GOT3 (cell line): ENCODE data around the gene CCND1.

ENCODE experiments used
- DNase-seq: peaks from one replicate; lab custom pipeline; 2025; ENCODE audit warnings: mixed read lengths; lab: John Stamatoyannopoulos, UW

CCND1 gene

DNA sequence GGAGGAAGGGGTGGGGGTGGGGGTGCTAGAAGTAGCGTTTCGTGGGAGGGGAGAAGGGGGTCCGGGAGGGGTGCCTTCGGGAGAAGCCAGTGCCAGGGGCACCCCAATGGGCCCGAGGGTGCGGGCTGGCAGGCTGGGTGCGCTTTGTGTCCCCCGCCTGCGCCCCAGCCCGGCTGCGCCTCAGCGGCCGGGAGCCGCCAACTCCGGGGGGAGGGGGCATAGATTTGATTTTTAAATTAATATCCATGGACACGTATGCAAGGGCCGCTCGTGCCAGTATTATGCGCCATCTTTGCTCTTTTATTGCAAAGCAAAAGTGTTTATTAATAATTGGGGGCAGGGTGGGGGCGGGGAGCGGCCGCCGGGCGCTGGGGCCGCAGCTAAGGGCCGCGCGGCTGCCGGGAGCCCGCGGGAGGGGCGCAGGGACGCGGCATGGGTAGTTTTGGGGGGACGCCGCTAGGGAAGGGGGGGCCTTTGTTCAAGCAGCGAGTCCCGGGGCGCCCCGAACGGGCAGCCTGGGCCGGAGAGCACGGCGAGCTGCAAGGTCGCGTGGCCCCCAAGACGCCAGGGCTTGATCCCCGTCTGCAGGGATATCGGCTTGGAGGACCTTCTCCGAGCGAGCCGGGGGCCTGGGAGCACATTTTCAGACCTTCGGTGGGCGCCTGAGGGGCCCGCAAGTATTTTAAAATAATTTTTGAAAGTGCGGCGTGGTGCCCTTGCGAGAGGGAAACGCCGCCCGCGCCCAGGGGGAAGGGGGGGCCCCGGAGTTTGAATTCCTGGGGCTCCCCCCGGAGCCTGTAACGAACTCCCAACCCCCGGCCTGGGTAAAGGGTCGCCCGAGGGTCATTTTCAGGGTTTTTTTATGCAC is 959 bp downstream of the CCND1 start:
- DNase-seq: no peak

DNA sequence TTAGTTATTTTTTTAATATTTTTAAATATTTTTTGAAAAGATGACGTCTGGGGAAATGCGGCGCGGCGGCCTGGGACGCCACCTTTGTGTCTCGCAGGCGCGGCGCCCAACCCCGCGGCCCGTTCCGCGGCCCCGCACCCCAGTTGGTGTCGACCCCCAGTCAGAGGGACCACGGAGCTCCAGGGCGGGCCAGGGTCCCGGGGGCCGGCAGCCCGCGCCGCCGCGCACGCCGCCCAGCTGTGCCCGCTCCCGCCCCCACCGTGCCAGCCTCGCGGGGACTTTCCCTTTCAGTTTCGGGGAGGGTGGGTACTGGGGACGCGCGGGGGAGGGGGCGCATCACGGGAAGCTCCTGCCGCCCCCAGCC is 1.6 kb downstream of the CCND1 start:
- DNase-seq: no peak

DNA sequence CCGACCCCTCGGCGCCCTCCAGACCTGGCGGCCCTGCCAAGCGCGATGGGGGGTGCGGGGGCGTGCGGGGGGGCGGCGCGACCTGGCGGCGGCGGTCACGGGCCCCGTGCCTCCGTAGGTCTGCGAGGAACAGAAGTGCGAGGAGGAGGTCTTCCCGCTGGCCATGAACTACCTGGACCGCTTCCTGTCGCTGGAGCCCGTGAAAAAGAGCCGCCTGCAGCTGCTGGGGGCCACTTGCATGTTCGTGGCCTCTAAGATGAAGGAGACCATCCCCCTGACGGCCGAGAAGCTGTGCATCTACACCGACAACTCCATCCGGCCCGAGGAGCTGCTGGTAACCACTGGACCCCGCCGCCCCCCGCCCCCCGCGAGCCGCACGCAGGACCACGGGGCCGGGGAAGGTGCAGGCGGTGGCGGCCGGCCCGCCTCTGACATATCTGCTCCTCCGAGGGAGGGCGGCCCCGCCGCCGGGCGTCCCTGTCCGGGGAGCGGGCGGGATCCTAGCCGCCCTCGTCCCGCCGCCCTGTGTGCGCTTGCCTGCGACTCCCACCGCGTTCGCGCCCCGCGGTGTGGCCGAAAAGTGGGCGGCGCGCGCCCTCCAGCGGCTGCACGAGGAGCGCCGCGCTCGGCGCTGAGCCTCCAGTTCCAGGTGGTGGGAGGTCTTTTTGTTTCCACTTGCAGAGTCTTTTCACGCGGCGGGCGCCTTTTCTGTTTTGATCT is 2.1 kb downstream of the CCND1 start:
- DNase-seq: peak; percentile 54

DNA sequence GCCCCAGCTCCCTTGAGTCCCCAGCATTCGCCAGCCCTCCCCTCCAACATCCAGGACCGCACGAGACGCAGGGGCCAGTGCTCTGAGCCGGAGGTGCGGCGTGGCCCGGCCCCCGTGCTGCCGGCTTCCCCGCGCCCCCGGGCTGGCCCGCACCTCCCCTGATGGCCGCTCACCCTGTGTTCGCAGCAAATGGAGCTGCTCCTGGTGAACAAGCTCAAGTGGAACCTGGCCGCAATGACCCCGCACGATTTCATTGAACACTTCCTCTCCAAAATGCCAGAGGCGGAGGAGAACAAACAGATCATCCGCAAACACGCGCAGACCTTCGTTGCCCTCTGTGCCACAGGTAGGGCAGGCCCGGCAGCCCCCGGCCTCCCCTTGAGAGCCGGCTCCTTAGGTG is 2.7 kb downstream of the CCND1 start:
- no peak for DNase-seq

DNA sequence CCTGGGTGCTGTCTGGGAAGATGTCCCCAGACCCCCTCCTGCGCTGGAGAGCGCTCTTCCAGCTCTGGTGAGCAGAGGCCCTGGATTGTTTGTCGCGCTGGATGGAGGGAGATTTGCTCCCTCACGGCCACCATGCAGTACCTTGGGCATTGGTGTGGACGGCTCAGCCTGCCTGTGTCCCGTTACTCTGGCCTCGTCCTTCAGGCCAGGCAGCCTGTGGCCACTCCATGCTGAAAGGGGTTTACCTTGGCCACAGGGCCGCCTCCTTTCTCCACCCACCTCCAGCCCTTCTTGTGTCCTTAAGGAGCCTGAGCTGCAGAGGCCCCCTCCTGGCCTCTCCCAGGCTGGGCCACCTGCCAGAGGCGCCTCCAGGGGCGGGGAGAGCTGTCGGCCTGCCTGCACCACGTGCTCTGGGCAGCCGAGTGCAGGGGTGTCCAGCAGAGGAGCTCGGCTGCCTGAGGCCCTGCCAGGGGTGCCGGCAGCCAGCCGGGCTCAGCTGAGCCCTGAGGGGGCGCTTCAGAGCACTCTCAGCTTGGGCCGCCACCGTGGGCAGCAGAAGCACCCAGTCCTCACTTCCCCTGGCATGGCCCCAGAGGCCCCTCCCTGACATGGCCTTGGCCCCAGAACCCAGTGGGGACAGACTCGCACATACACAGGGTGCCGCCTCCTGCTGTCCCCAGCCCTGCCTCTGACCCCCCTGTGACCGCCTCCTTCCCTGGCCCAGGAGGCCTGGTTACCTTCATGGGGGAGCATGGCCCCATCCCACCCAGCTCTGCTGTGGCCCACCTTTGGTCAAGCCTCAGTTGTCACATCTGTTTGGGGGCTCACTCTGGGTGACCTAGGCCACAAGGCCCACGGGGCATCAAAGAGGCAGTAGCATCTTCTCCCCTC is 3.4 kb downstream of the CCND1 start:
- no peak for DNase-seq

DNA sequence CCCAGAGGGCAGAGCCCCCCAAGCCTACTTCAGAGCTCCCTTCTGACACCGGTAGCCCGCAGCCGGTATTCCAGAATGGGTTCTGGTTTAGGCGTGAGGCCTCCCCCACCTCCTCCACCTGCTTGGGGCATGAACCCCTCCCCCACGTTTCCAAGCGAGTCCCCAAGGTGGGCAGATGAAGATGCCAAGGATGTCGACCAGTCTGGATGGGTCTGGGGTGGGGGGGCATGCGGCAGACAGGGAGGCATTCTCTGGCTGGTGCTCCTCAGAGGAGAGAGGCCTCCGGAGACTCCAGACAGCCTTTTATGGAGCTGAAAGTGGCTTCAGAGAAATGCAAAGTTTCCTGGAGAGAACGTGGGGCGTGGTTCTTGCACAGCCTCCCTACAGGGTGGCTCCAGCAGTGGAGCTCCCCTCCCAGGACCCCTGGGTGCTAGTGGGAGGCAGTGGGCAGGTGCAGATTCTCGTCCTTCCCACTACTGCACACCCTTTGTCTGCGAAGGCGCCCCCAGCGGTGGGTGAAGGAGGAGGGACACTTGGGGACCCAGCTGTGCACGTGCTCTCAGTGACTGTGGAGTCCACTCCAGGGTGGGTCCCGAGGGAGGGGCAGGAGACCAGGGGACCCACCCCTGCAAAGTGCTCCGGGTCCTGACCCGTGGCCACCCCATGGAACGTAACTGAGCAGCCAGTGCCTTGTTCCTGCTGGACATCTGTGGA is 4.2 kb downstream of the CCND1 start:
- DNase-seq: no peak

DNA sequence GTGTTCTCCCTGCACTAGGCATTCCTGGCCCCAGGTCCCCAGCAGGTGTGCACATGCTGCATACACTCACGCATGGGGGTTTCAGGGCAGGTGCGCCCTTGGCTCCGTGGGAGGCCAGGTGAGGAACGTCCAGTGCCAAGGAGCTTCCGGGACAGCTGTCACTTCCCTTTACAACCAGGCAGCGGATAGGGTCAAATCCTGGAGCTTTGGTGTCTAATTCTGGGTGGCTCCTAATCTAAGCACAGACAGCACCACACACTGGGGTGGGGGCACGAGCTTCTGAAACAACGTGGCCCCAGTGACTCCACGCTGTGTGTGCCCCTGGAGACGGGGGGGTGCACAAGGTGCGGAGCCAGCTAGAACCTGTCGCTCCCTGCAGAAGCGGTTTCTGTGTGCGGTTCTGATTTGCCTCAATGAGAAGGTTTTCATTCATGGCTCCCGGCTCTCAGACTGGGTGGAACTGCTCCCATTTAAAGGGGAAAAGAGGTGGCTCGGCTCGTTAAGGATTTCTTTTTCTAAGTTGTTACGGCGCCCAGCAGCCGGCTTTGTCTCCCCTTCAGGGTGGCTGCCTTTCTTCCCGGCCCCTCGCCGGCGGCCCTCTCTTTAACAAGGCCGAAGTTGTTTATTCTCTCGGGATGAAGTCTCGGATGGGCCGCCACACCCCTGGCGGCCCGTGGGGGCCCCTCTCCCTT is 5.0 kb downstream of the CCND1 start:
- no peak for DNase-seq

DNA sequence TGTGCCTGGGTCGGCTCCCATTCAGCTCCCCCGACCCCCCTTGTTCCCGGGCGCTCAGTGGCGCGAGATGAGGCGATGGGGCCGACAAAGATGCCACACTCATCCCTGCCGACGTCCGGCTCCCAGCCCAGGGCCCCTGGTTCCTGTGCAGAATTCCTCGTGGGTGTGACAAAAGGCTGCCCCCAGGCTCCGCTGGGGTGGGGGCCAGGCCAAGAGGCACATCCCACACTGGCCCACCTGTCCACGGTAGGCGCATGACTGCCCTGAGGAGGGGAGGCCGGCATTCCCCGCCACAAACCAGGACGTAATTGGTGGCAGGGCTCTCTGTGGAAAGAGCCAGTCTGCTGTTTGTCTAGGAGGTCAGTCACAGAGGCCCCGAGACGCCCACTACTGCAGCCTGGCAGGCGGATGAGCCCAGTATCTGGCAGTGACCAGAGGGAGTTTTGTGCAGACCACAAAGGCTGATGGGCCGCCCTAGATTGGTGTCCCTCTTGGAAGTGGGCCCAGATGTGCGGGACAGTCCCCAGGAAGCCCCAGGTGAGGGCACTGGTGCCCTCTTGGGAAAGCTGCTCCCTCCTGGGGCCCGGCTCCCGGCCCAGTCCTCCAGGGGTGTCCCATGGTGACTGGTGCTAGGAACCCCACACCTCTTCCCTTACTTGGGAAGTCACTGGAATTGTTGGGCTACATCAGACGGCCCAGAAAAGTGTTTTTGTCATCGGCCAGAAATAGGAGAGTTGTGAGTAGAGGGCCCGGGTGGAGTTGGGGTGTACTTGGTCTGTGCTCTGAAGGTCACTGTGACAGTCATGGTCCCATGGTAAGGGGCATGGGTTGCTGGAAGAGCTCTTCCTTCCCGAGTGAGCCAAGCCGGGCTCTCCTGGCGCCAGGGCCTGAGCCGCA is 5.8 kb downstream of the CCND1 start:
- no peak for DNase-seq

DNA sequence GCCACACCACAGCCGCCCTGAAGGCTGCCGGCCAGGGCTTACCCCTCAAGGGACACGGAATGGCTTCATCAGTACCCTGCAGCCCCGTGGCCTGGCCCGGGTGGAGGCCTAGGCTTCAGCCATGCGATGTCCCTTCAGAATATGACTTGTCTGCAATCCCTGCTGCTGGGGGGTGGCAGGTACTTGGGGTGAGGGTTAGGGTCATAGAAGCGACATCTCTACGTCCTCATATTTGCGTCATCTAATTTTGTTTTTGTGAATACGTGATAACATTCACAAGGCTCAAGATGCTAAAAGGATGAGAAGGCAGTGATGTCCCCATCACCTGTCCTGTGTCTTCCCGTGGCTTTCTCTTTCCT is 6.4 kb downstream of the CCND1 start:
- no peak for DNase-seq

DNA sequence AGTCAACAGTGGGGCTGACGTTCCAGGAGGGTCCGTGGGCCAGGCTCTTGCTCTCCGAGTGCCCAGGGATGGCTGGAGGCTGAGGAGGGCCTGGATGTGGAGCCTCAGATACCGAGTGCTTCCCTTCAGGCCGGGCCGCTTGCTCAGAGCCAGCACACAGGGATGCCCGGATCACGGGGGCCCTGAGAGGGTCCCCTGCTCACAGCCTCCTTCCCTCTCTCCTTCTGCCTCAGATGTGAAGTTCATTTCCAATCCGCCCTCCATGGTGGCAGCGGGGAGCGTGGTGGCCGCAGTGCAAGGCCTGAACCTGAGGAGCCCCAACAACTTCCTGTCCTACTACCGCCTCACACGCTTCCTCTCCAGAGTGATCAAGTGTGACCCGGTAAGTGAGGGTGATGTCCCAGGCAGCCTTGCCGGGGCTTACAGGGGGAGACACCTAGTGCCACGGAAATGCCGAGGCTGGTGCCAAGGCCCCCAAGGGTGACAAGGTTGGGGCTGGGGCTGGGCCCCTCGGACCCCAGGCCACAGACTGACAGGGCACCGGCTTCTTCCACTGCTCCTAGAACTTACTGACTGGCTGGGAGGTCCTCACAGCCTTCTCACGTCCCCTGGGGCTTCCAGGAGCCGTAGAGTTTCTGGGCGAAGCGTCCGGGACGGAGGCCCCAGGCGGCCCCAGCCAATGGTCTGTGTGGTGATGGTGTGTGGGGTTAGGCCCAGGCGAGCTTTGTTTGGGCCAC is 7.0 kb downstream of the CCND1 start:
- DNase-seq: no peak

DNA sequence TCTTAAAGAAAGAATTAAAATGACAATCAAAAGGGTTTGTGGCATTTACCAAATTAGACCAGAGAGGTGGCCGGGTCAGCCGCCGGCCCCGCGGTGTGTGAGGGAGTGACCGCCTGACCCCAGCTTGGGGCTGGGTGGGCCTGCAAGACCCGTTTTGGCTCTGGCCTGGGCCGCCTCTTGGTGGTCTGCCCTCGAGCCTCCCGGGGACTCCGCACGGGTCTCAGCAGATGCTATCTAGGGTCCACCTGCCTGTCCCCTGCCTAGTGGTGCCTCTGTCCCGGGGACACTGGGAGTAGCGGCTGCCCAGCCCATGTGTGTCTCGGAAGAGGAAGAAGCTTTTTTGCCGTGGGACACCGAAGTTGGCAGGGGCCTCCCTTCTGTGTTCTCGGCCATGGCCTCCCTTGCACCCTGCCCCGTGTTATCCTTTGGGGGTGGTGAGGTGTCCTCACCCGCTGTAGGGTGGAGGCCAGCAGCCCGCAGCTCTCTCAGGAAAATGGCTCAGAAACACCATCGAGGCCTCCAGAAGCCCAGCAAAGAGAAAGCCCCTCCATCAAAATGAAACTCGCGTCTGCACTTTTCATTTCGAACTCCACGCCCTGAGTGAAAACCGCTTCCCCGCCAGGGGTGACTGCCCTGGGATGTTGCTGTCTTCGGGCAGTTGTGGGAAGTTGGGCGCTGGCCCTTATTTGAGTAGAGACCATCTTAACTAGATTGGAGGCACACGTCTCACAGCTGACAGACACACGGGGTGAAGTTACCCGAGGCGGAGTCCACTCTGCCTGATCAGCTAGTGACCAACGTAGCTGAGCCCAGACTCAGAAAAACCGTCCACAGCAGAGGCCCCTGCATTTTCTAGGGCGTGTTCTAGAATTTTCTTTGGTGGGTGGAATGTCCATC is 8.0 kb downstream of the CCND1 start:
- no peak for DNase-seq

DNA sequence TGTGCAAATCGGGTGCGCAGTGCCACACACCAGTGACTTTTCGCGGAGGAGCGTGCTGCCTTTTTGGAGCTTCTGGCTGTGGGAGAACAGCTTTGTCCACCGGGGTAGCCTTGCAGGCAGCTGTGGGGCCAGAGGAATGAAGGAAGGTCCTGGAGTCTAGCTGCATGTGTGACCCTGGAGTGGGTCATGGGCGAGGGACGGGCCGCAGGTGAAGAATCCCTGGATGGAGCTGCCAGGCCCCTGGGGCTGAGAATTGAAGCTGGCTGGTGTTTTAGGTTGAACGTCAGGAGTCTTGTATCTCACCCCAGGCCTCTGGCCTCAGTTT is 8.6 kb downstream of the CCND1 start:
- DNase-seq: no peak

DNA sequence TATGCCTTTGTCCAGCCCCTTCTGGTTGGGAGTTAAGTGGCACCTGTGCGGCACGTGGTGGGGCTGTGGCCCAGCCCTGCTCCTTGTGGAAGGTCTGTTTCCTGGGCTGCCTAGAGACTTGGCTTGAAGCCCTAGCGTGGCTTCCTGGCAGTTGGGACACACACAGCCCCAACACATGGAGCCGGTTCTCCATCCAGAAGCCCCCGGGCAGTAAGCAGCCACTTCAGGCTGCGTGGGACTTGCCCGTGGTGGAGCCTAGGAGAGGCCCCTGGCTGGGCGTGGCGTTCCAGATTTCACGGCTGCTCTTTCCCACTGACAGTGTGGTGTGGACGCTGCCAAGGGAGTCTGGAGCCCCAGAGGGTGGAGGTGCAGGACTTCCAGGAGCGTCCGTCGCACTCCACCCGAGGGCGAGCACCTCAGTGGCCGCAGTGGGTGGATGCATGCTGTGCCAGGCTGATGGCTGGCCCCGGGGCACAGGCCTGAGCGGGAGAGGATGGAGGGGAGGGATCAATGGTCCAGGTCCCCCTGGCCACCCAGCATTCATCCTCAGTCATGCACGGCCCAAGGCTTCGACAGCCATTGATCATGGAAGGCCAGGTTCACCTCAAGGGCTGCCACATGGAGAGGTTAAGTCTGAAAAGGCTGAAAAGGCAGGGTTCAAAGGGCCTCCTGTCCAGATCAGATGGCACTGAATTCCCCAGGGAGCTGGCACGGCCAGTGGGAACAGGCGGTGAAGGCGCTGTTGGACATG is 9.3 kb downstream of the CCND1 start:
- no peak for DNase-seq

DNA sequence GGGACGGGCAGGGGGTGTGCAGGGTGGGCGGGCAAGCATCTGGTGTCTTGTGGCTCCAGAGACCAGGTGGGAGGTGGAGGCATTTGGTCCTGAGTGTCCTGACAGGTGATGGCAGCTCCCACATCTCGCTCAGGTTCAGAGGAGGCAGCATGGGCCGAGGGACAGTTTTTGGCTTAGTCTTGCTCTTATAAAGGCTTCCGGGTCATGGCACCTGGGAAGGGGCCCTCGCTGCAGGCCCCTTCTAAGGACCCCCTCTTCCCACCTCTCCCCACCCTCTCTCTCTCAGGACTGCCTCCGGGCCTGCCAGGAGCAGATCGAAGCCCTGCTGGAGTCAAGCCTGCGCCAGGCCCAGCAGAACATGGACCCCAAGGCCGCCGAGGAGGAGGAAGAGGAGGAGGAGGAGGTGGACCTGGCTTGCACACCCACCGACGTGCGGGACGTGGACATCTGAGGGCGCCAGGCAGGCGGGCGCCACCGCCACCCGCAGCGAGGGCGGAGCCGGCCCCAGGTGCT is 9.9 kb downstream of the CCND1 start:
- no peak for DNase-seq

DNA sequence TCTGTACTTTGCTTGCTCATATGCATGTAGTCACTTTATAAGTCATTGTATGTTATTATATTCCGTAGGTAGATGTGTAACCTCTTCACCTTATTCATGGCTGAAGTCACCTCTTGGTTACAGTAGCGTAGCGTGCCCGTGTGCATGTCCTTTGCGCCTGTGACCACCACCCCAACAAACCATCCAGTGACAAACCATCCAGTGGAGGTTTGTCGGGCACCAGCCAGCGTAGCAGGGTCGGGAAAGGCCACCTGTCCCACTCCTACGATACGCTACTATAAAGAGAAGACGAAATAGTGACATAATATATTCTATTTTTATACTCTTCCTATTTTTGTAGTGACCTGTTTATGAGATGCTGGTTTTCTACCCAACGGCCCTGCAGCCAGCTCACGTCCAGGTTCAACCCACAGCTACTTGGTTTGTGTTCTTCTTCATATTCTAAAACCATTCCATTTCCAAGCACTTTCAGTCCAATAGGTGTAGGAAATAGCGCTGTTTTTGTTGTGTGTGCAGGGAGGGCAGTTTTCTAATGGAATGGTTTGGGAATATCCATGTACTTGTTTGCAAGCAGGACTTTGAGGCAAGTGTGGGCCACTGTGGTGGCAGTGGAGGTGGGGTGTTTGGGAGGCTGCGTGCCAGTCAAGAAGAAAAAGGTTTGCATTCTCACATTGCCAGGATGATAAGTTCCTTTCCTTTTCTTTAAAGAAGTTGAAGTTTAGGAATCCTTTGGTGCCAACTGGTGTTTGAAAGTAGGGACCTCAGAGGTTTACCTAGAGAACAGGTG is 11.1 kb downstream of the CCND1 start:
- DNase-seq: no peak

DNA sequence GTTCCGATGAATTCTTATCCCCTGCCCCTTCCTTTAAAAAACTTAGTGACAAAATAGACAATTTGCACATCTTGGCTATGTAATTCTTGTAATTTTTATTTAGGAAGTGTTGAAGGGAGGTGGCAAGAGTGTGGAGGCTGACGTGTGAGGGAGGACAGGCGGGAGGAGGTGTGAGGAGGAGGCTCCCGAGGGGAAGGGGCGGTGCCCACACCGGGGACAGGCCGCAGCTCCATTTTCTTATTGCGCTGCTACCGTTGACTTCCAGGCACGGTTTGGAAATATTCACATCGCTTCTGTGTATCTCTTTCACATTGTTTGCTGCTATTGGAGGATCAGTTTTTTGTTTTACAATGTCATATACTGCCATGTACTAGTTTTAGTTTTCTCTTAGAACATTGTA is 12.0 kb downstream of the CCND1 start:
- DNase-seq: no peak

DNA sequence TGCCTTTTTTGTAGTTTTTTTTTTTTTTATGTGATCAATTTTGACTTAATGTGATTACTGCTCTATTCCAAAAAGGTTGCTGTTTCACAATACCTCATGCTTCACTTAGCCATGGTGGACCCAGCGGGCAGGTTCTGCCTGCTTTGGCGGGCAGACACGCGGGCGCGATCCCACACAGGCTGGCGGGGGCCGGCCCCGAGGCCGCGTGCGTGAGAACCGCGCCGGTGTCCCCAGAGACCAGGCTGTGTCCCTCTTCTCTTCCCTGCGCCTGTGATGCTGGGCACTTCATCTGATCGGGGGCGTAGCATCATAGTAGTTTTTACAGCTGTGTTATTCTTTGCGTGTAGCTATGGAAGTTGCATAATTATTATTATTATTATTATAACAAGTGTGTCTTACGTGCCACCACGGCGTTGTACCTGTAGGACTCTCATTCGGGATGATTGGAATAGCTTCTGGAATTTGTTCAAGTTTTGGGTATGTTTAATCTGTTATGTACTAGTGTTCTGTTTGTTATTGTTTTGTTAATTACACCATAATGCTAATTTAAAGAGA is 12.5 kb downstream of the CCND1 start:
- DNase-seq: no peak
